HG02759 (cell line): ENCODE data around the gene NT5C1A.
A peak's percentile ranks its signal among the peaks of the same experiment; 100 is the strongest.

Experiments
- ATAC-seq: cut with Tn5 transposase; IDR thresholded peaks from one replicate; pipeline ENCODE4 v1.9.1; 2021; ENCODE audit warnings: mild to moderate bottlenecking, moderate library complexity; ENCODE audit not compliant: unreplicated experiment

The NT5C1A gene

GRCh38 chr1:39613250-39613649 lies 58.7 kb downstream of the NT5C1A start:
- no peak for ATAC-seq

GRCh38 chr1:39609618-39610331 lies 62.1 kb downstream of the NT5C1A start:
- ATAC-seq = peak; percentile 67
